ENCODE results near the gene LYL1. TPM values are rescaled to one million over a fixed set of nuclear protein-coding genes. Genes with fewer than 3 reads are reported as not detected.

LYL1 gene
- total and polyA plus RNA-seq, 9 of the 15 experiments (the other 6 are each of a cell fraction or from before 2014, with no cell fraction given), result 1.3 to 266 (median 34.0) TPM

GRCh38 chr19:13078897-13079541 lies 23.6 kb downstream of the LYL1 start:
- TF ChIP-seq XRCC4 (IDR thresholded peaks at IDR 0.05; ENCODE audit: extremely low read depth, insufficient read depth, insufficient read length), result no peak
- TF ChIP-seq GATA2 (CRISPR knock-in tag; IDR thresholded peaks at IDR 0.05), result peak; percentile 49; the same call in 1 of the 2 replicates
- TF ChIP-seq FIP1L1 (IDR thresholded peaks at IDR 0.05; ENCODE audit: low read depth, low read length, poor library complexity, severe bottlenecking), result no peak
- TF ChIP-seq POLR2G (IDR thresholded peaks at IDR 0.05; ENCODE audit: low read depth, low read length), result no peak
- TF ChIP-seq RBM22 (IDR thresholded peaks at IDR 0.05; ENCODE audit: low read depth, low read length, poor library complexity, severe bottlenecking), result peak; percentile 1
- peak; percentile 72; the same call in 1 of the 2 replicates for TF ChIP-seq ZEB2 (IDR thresholded peaks at IDR 0.05)
- H3K4me2 ChIP-seq (ENCODE audit: insufficient read depth, low read length), result peak overlapping the region; percentile 68
- no peaks in the 10 kb centered on the region for H3K9me3 ChIP-seq (replicated peaks; ENCODE audit: control insufficient read depth, insufficient read depth, low read depth, low read length)
- H4K20me1 ChIP-seq (replicated peaks; ENCODE audit: control insufficient read depth, insufficient read depth, low read length), result no peaks in the 10 kb centered on the region
- POLR2A ChIA-PET, result interaction anchor here (0.5 to 2.4 kb wide), 7 partner anchors 10 to 527 kb away, joined by 3 to 20 read pairs (median 4); partner anchors contain the start of gene RAD23A
- H3K4me3 ChIP-seq, result no peak overlapping the region; the same call in 1 of the 2 replicates
- intact Hi-C loops (cut with micrococcal nuclease), result no loop called here
- H2AFZ ChIP-seq (ENCODE audit: low read depth, low read length), result peak overlapping the region; percentile 83
- no peaks in the 10 kb centered on the region for H3K9me1 ChIP-seq (ENCODE audit: control insufficient read depth, insufficient read depth, low read length)
- no TSS peak for BruUV-seq (replicated peaks)
- ATAC-seq (peak; percentile 59), FAIRE-seq (no peak), DNase-seq (ENCODE audit: extremely low read depth in 1 of 4, low spot score in 3 of 4) (peak in 2 of 4 experiments; percentile 65 to 69)
- no peaks in the 10 kb centered on the region for H3K27me3 ChIP-seq (ENCODE audit: control insufficient read depth in 2 of 2, insufficient read depth in 2 of 2, low read length in 2 of 2)
- H3K79me2 ChIP-seq (ENCODE audit: control insufficient read depth, insufficient read depth, low read length), result no peaks in the 10 kb centered on the region
- H3K4me1 ChIP-seq (replicated peaks in 1 of 2; ENCODE audit: control insufficient read depth in 2 of 2, insufficient read depth in 2 of 2, low read length in 2 of 2), result peaks cover 31 to 82% of the 10 kb centered on the region in 2 experiments
- 59% methylated on average over 12 of the region's 12 CpGs for WGBS (ENCODE audit: insufficient coverage, low coverage, missing lambda C conversion rate)
- in situ Hi-C loops (cut with MboI), result no loop called here
- peaks cover 42% of the 10 kb centered on the region; the same call in 2 of the 3 replicates for H3K36me3 ChIP-seq (ENCODE audit: control insufficient read depth, insufficient read depth, low read length)
- peak overlapping the region; percentile 52 to 92 for H3K9ac ChIP-seq (ENCODE audit: insufficient read depth in 1 of 2, low read depth in 2 of 2, low read length in 2 of 2)
- peak overlapping the region; percentile 63 for H3K27ac ChIP-seq (ENCODE audit: extremely low read depth, low read depth, low read length)
- CTCF ChIA-PET (ENCODE audit: low intra/inter-chr PET ratio), result no interaction called here

Measured in K562 (cell line).